ENCODE data around the gene VEZT.

Gene VEZT

DNA sequence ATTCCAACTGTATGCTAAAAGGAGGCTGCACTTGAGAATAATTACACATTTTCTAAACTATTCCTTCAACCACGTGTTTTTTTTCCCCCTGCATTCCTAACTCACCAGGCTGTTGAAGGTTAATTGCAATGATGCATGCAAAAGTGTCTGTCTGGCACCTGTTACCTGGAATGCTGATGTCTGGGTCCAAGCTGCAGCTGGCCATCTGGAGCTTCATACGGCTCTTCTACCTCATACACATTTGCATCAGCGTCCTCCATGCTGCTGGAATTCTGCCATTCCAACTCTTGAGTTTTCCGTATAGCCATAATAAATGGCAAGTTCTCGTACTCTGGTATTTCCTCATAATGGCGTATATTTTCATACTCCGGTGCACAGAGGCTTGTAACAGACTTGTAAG is 8.9 kb upstream of the VEZT start:
- TF ChIP-seq, protein P1, sequence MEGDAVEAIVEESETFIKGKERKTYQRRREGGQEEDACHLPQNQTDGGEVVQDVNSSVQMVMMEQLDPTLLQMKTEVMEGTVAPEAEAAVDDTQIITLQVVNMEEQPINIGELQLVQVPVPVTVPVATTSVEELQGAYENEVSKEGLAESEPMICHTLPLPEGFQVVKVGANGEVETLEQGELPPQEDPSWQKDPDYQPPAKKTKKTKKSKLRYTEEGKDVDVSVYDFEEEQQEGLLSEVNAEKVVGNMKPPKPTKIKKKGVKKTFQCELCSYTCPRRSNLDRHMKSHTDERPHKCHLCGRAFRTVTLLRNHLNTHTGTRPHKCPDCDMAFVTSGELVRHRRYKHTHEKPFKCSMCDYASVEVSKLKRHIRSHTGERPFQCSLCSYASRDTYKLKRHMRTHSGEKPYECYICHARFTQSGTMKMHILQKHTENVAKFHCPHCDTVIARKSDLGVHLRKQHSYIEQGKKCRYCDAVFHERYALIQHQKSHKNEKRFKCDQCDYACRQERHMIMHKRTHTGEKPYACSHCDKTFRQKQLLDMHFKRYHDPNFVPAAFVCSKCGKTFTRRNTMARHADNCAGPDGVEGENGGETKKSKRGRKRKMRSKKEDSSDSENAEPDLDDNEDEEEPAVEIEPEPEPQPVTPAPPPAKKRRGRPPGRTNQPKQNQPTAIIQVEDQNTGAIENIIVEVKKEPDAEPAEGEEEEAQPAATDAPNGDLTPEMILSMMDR (IDR thresholded peaks at IDR 0.05; ENCODE audit: low read depth, low read length), result no peak
- TF ChIP-seq, protein P2, sequence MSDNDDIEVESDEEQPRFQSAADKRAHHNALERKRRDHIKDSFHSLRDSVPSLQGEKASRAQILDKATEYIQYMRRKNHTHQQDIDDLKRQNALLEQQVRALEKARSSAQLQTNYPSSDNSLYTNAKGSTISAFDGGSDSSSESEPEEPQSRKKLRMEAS (IDR thresholded peaks at IDR 0.05; ENCODE audit: low read depth, low read length), result no peak
- no peak for TF ChIP-seq POLR2A (IDR thresholded peaks at IDR 0.05; ENCODE audit: extremely low read depth, insufficient read length)
- TF ChIP-seq MYC (IDR thresholded peaks at IDR 0.05; ENCODE audit: low read depth, low read length), result no peak
- no peak for DNase-seq (ENCODE audit: low read depth)
- no peak overlapping the region for H3K4me3 ChIP-seq (ENCODE audit: low read depth, low read length)

DNA sequence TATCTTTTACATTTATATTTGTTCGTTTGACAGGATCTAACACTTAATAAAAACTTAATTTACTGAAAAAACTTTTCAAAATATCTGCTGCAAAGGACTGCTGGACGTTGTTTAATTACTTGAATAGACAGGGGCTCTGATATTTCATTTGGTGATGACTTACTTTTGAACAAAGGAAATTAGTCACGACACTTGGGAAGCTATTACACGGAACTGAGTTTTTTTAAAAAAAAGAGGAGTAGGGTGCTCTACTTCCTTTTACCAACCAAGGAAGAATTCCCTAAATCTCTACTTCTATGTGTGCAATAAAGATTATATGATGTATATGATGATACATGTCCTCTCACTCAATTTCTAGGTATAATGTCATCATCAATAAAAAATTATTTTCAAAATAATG is 5.0 kb upstream of the VEZT start:
- TF ChIP-seq MYC (IDR thresholded peaks at IDR 0.05; ENCODE audit: low read depth, low read length), result no peak
- TF ChIP-seq, protein P2 (IDR thresholded peaks at IDR 0.05; ENCODE audit: low read depth, low read length), result no peak
- DNase-seq (ENCODE audit: low read depth), result no peak
- H3K4me3 ChIP-seq (ENCODE audit: low read depth, low read length), result no peak overlapping the region

DNA sequence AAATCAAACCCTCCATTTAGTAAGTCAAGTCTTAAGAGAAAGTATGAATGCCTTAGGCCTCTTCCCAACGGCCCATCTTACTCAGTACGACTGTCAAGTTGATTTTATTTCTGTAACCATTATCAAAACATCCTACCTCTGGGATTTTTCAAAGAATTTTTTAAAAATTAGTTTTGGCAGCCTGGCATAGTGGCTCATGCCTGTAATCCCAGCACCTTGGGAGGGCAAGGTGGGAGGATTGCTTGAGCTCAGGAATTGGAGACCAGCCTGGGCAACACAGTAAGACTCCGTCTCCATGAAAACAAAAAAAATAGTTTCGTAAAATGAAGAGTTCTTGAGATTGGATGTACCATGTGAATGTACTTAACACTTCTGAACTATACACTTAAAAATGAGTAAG is 4.5 kb upstream of the VEZT start:
- TF ChIP-seq POLR2A (IDR thresholded peaks at IDR 0.05; ENCODE audit: extremely low read depth, insufficient read length) (no peak), MYC (IDR thresholded peaks at IDR 0.05; ENCODE audit: low read depth, low read length) (no peak)
- TF ChIP-seq, protein P2 (IDR thresholded peaks at IDR 0.05; ENCODE audit: low read depth, low read length), result no peak
- TF ChIP-seq, protein P1 (IDR thresholded peaks at IDR 0.05; ENCODE audit: low read depth, low read length), result no peak
- H3K4me3 ChIP-seq (ENCODE audit: low read depth, low read length), result no peak overlapping the region
- DNase-seq (ENCODE audit: low read depth), result no peak

DNA sequence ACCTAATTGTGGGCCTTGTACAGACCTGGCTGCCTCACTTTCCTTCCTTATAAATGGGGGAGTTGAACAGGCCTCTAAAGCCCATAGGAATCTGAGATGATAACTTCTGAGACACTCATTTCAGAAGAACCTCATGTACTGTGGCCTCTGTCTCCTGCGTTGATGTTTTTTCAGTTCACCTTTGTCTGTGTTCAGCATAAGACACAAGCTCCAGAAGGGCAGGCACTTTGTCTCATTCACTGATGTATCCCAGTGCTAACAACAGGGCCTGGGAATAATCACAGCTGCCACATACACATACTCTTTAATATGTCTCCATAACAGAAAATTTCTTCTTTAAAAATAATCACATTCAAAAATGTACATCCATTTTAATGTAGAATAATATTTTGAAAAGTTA is 3.7 kb upstream of the VEZT start:
- TF ChIP-seq, protein P2 (IDR thresholded peaks at IDR 0.05; ENCODE audit: low read depth, low read length), result no peak
- TF ChIP-seq, protein P1 (IDR thresholded peaks at IDR 0.05; ENCODE audit: low read depth, low read length), result no peak
- TF ChIP-seq POLR2A (IDR thresholded peaks at IDR 0.05; ENCODE audit: extremely low read depth, insufficient read length) (no peak), MYC (IDR thresholded peaks at IDR 0.05; ENCODE audit: low read depth, low read length) (no peak)
- H3K4me3 ChIP-seq (ENCODE audit: low read depth, low read length), result no peak overlapping the region
- DNase-seq (ENCODE audit: low read depth), result no peak

DNA sequence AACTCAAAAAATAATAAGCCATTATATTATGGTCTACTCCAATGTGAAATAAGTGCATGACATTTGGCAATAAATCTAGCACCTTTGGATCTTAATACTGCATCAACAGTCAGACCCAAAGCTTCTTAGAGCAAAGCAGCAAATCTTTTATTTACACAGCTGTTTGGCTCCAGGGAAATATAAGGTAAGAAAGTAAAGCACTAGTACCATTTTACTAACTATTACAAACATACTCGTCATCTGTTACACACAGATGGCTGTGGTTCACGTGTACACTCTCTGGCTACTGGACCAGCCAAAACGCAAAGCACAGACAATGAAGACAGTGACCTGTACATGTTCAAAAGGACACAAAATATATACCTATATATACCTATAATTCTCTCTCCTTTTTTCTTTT is 3.1 kb upstream of the VEZT start:
- no peak overlapping the region for H3K4me3 ChIP-seq (ENCODE audit: low read depth, low read length)
- no peak for TF ChIP-seq MYC (IDR thresholded peaks at IDR 0.05; ENCODE audit: low read depth, low read length)
- TF ChIP-seq, protein P1 (IDR thresholded peaks at IDR 0.05; ENCODE audit: low read depth, low read length), result no peak
- no peak for TF ChIP-seq POLR2A (IDR thresholded peaks at IDR 0.05; ENCODE audit: extremely low read depth, insufficient read length)
- TF ChIP-seq, protein P2 (IDR thresholded peaks at IDR 0.05; ENCODE audit: low read depth, low read length), result no peak
- DNase-seq (ENCODE audit: low read depth), result no peak

DNA sequence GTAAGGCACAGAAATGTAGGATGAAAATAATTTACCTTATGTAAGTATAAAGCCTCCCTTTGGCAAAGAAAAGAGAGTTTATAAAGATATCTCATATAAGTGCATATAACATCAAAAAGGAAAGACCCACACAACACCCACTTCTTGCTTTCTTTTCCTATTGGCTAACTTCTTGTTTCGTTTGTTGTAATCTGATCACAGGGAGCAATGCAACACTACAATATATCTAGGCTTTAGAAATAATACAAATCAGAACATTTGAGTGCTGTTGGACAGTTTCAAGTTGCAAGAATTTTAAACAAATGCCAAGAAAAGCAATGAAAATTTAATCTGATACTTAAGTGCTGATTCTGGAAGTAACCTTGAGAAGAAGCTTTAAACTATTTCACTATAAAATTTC is 1.7 kb upstream of the VEZT start:
- DNase-seq (ENCODE audit: low read depth), result peak; percentile 31
- no peak overlapping the region for H3K4me3 ChIP-seq (ENCODE audit: low read depth, low read length)
- no peak for TF ChIP-seq POLR2A (IDR thresholded peaks at IDR 0.05; ENCODE audit: extremely low read depth, insufficient read length)
- TF ChIP-seq, protein P2 (IDR thresholded peaks at IDR 0.05; ENCODE audit: low read depth, low read length), result no peak
- TF ChIP-seq, protein P1 (IDR thresholded peaks at IDR 0.05; ENCODE audit: low read depth, low read length), result no peak
- no peak for TF ChIP-seq MYC (IDR thresholded peaks at IDR 0.05; ENCODE audit: low read depth, low read length)

Measured in NB4 (cell line).